Heart left ventricle (tissue), 16 donors: ENCODE results near the gene STH. TPM values are rescaled to one million over a fixed set of nuclear protein-coding genes. Genes with fewer than 3 reads are reported as not detected.
A peak's percentile ranks its signal among the peaks of the same experiment; 100 is the strongest.

Source experiments
- ATAC-seq, 4 donors: fragments of 200-7000 bp; cut with Tn5 transposase; one replicate each; pipeline ENCODE4 v1.9.1; 2020 to 2022; ENCODE audit warnings: moderate library complexity in 4 of 4, mild to moderate bottlenecking in 3 of 4, moderate number of reproducible peaks in 1 of 4
- DNase-seq, 5 donors: peaks; one replicate each; pipeline ENCODE4 v3.0.0-alpha.2; 2020
- H3K27ac ChIP-seq, 12 donors: fragments of 200-600 bp; sonication (generic) in 4 of 12; one replicate each; pipeline versions ENCODE4 v1.5.0 to v1.8.0; 2016 to 2022; ENCODE audit warnings: mild to moderate bottlenecking in 2 of 12
- H3K27me3 ChIP-seq, 9 donors: fragments of 200-600 bp; sonication (generic) in 2 of 9; one replicate each; pipeline versions ENCODE4 v1.5.1 to v1.8.0; 2016 to 2022; ENCODE audit warnings: mild to moderate bottlenecking in 3 of 9
- H3K36me3 ChIP-seq, 9 donors: fragments of 200-600 bp; sonication (generic) in 2 of 9; one replicate each; pipeline versions ENCODE4 v1.5.0 to v1.8.0; 2018 to 2022; ENCODE audit warnings: mild to moderate bottlenecking in 2 of 9
- H3K4me1 ChIP-seq, 12 donors: fragments of 200-600 bp; sonication (generic) in 4 of 12; one replicate each; pipeline versions ENCODE4 v1.5.0 to v1.8.0; 2016 to 2022; ENCODE audit warnings: mild to moderate bottlenecking in 3 of 12
- H3K4me3 ChIP-seq, 12 donors: fragments of 200-600 bp; sonication (generic) in 4 of 12; one replicate each; pipeline versions ENCODE4 v1.5.0 to v1.8.0; 2017 to 2022; ENCODE audit warnings: mild to moderate bottlenecking in 9 of 12, moderate library complexity in 4 of 12
- H3K9me3 ChIP-seq, 12 donors: fragments of 200-600 bp; sonication (generic) in 4 of 12; one replicate each; pipeline versions ENCODE4 v1.5.0 to v1.8.0; 2016 to 2022; ENCODE audit warnings: mild to moderate bottlenecking in 1 of 12
- POLR2A ChIP-seq, 2 donors: fragments of 450-650 bp; IDR thresholded peaks; one replicate each; pipeline ENCODE4 v1.6.1; 2017; ENCODE audit warnings: antibody characterized with exemption in 2 of 2, mild to moderate bottlenecking in 2 of 2, moderate library complexity in 2 of 2
- WGBS, 4 donors: extraction: QIAGEN DNeasy Blood & Tissue Kit in 2 of 4; methylation state at CpG; one replicate each; pipeline versions ENCODE4 v1.1.5 to v1.1.7; 2013 to 2018; 5-methylcytosine and 5-hydroxymethylcytosine counted together
- intact Hi-C, 10 donors: fragments of 100-400 bp; cut with DNase I; formaldehyde crosslinking; loops; one replicate each; pipeline versions ENCODE4 v1.11.1 to v1.14.2; 2022
- polyA plus RNA-seq, 2 donors: library from polyadenylated mRNA; stranded (reverse); fragments of 200-250 nt; gene quantifications; one replicate each; pipeline ENCODE4 v1.2.3, GENCODE V29; 2013
- total RNA-seq, 9 donors: library from RNA; depleted of rRNA in 2 of 9; stranded (reverse); fragments of >200 nt in 2 of 9; fragmentation: NEBNext Ultra II Directional in 3 of 9; extraction: Animal tissue kit (Norgen Biotek cat#: 25700) in 3 of 9; gene quantifications; one replicate each; pipeline versions ENCODE4 v1.1.0 to v1.2.4, GENCODE V29; 2016 to 2023
- TF ChIP-seq, protein P1 (sequence below), 12 donors: fragments of 200-600 bp; sonication (generic) in 4 of 12; IDR thresholded peaks; one replicate each; pipeline versions ENCODE4 v1.5.0 to v1.8.0; 2018 to 2022; ENCODE audit warnings: antibody characterized with exemption in 12 of 12, mild to moderate bottlenecking in 5 of 12
- donor health status: ischemic (EF 13 %, LVEDD 7.1; RV severe dilation, severe dysfunction).
- donor health status: healthy with polysubstance abuse.
- donor health status: DM: no; HTN: yes; CAD: no.
- donor health status: DM: no; HTN: no; CAD: no.
- donor health status: ischemic (EF 25% LVEDD 6.9; RV normal size, moderate dysfunction).
- donor health status: ischemic (EF 25% LVEDD 5.7; RV mildly dilated, moderate dysfunction).
- donor health status: healthy.
- donor health status: DM: yes; HTN: yes; CAD: no.
- donor health status: ischemic (EF 35%, LVEDD 5.7; RV mildly dilated, moderate dysfunction).
- donor health status: nonischemic (EF 11% LVEDD 7.7; RV severe dilation, severe dysfunction).
- donor health status: DM: yes; HTN: yes; CAD: no.
- donor health status: PGD.
- donor health status: ischemic (EF 29% LVEDD 5.4; RV normal size, mild dysfunction).
- donor health status: nonischemic (EF 23%, LVEDD 6.1; RV moderate dilation, normal function).

The STH gene
- total and polyA plus RNA-seq, 11 donors = 0.56 to 1.6 TPM; not detected in 9

DNA sequence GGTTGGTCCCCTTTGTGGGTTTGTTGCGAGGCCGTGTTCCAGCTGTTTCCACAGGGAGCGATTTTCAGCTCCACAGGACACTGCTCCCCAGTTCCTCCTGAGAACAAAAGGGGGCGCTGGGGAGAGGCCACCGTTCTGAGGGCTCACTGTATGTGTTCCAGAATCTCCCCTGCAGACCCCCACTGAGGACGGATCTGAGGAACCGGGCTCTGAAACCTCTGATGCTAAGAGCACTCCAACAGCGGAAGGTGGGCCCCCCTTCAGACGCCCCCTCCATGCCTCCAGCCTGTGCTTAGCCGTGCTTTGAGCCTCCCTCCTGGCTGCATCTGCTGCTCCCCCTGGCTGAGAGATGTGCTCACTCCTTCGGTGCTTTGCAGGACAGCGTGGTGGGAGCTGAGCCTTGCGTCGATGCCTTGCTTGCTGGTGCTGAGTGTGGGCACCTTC is 27.3 kb upstream of the STH start:
- no peak for DNase-seq
- 44 to 57% (median 56%) methylated on average over 14 of the region's 14 CpGs for WGBS, 4 donors
- intact Hi-C loops = loop anchor here in 1 of 10 donors (10.0 kb wide), 1 partner anchor 63 kb away; no protein-coding TSS in a partner anchor
- no peak for TF ChIP-seq POLR2A (IDR thresholded peaks at IDR 0.05)
- TF ChIP-seq, protein P1, sequence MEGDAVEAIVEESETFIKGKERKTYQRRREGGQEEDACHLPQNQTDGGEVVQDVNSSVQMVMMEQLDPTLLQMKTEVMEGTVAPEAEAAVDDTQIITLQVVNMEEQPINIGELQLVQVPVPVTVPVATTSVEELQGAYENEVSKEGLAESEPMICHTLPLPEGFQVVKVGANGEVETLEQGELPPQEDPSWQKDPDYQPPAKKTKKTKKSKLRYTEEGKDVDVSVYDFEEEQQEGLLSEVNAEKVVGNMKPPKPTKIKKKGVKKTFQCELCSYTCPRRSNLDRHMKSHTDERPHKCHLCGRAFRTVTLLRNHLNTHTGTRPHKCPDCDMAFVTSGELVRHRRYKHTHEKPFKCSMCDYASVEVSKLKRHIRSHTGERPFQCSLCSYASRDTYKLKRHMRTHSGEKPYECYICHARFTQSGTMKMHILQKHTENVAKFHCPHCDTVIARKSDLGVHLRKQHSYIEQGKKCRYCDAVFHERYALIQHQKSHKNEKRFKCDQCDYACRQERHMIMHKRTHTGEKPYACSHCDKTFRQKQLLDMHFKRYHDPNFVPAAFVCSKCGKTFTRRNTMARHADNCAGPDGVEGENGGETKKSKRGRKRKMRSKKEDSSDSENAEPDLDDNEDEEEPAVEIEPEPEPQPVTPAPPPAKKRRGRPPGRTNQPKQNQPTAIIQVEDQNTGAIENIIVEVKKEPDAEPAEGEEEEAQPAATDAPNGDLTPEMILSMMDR (IDR thresholded peaks at IDR 0.05) = no peak
- H3K36me3 ChIP-seq = no peaks in the 10 kb centered on the region
- no peak overlapping the region for H3K4me3 ChIP-seq
- no peaks in the 10 kb centered on the region for H3K27me3 ChIP-seq
- peaks cover 0 to 7% (median 0%) of the 10 kb centered on the region in 12 donors for H3K4me1 ChIP-seq
- no peak overlapping the region for H3K27ac ChIP-seq
- H3K9me3 ChIP-seq = peaks cover 0 to 3% (median 0%) of the 10 kb centered on the region in 12 donors
- ATAC-seq = no peak

DNA sequence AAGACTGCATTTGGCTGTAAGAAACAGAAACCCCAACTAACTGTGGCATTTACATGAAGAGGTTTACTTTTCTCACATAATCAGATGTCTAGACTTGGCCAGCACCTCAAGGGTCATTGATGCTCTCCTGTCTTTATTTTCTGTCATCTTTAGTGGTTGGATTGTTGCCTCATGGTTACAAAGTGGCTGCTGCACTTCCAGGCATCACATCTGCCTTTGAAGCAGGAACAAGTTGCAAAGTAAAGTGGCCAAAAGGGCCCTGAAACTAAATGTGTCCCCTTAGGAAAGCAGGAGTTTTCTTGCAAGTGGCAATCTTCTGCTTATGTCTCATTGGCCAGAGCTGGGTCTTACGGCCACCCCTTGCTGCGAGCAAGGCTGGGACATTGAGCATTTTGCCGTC is 26.5 kb upstream of the STH start:
- no peak overlapping the region for H3K4me3 ChIP-seq
- TF ChIP-seq, protein P1 (IDR thresholded peaks at IDR 0.05) = no peak
- H3K4me1 ChIP-seq = peaks cover 0 to 7% (median 0%) of the 10 kb centered on the region in 12 donors
- DNase-seq = no peak
- 92 to 98% (median 94%) methylated on average over 3 of the region's 3 CpGs for WGBS, 4 donors
- peaks cover 0 to 3% (median 0%) of the 10 kb centered on the region in 12 donors for H3K9me3 ChIP-seq
- no peak overlapping the region for H3K27ac ChIP-seq
- intact Hi-C loops = loop anchor here in 1 of 10 donors (10.0 kb wide), 1 partner anchor 62 kb away; no protein-coding TSS in a partner anchor
- H3K27me3 ChIP-seq = no peaks in the 10 kb centered on the region
- no peaks in the 10 kb centered on the region for H3K36me3 ChIP-seq
- ATAC-seq = no peak

DNA sequence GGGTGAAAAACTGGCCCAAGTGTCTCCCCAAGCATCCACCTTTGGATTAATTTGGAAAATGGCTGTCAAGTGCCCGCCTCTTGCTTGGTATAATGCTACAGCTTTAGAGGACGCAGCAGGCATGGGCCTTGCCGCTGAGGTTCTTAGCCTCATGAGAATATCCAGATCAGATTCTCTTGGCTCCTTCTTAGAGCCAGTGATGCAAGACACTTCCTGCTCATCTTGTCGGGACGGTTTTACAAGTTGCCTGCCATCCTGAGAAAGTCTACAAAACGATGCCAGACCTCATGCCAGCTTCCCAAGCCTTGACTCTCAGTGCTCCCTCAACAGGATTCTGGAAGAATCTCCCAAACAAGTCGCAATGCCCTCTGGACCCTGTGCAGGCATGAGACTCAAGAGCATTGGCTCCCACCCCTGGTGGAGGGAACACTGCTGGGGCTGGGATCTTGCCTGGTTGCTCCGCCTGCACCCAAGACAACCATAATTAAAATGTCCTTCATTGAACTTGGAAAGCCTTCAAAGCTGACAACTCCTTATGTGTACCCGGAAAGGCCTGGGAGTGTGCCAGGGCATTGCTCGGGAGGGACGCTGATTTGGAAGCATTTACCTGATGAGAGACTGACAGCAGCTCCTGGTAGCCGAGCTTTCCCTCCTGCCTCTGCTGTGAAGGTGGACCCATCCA is 25.8 kb upstream of the STH start:
- 58 to 76% (median 68%) methylated on average over 9 to 12 of the region's 12 CpGs for WGBS, 4 donors
- H3K4me3 ChIP-seq = no peak overlapping the region
- no peak overlapping the region for H3K27ac ChIP-seq
- TF ChIP-seq, protein P1 (IDR thresholded peaks at IDR 0.05) = no peak
- no peak for TF ChIP-seq POLR2A (IDR thresholded peaks at IDR 0.05)
- H3K4me1 ChIP-seq = peaks cover 0 to 7% (median 0%) of the 10 kb centered on the region in 12 donors
- peak; percentile 19 to 69 (median 50) for ATAC-seq
- H3K27me3 ChIP-seq = no peaks in the 10 kb centered on the region
- intact Hi-C loops = loop anchor here in 1 of 10 donors (10.0 kb wide), 1 partner anchor 62 kb away; no protein-coding TSS in a partner anchor
- H3K9me3 ChIP-seq = peaks cover 0 to 3% (median 0%) of the 10 kb centered on the region in 12 donors
- H3K36me3 ChIP-seq = no peaks in the 10 kb centered on the region
- peak in 3 of 5 donors; percentile 41 to 63 (median 63) for DNase-seq
